ENCODE results near the gene PALD1.

The PALD1 gene

GRCh38 chr10:70568113-70568512 is 89.5 kb downstream of the PALD1 start:
- no peak overlapping the region for H3K9ac ChIP-seq
- no peaks in the 10 kb centered on the region for H3K27me3 ChIP-seq
- H3K4me2 ChIP-seq: no peak overlapping the region
- no peak overlapping the region for H3K4me3 ChIP-seq
- H3K4me1 ChIP-seq: peaks cover 15 to 64% (median 49%) of the 10 kb centered on the region in 10 experiments
- no peaks in the 10 kb centered on the region for H3K9me3 ChIP-seq (replicated peaks in 1 of 11)
- no peak for TF ChIP-seq Cebpa-rat (IDR thresholded peaks at IDR 0.05)
- H3K36me3 ChIP-seq: peaks cover 0 to 52% (median 17%) of the 10 kb centered on the region in 11 experiments; a peak in 14 of 22 replicates
- peaks cover 0 to 39% (median 0%) of the 10 kb centered on the region in 11 experiments; a peak in 4 of 22 replicates for H4K20me1 ChIP-seq
- no peak overlapping the region for H3K27ac ChIP-seq

DNA sequence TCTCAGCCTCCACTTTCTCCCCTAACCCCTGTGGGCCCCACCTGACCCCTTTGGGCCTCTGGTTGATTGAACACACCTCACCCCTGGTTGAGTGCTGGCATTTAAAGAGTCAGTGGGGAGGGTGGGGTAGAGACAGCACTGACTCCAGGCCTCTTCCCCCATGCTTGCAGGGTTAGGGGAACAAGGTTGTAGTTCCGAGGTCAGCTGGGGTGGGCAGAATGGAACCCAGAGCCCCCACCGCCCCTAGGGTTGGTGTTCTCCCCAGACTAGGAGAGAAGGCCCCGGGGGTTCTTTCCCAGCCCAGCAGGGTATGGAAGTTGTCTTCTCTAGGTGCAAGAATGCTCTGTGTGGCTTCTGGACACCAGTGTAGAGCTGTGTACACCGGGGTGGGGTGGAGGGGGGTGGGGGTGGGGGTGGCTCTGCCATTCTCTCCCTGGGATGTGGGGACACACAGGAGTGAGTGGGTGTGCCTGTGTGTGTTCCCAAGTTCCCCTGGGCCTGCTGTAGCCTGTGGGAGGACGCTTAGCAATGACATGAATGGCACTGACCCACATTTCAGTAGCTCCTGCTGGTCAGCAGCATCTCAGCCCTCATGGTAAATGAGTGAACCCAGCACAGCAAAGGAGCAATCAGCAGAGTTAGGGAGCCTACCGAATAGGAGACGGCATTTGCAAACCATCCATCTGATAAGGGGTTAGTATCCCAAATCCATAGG is 90.4 kb downstream of the PALD1 start:
- Histone ChIP-seq H3K4me2 (peak overlapping the region in 7 of 11 experiments; percentile 12 to 54 (median 27); a peak in 13 of 22 replicates), H3K9me3 (replicated peaks in 1 of 11) (no peaks in the 10 kb centered on the region), H3K36me3 (peaks cover 0 to 51% (median 17%) of the 10 kb centered on the region in 11 experiments; a peak in 14 of 22 replicates), H3K4me3 (no peak overlapping the region), H3K27me3 (no peaks in the 10 kb centered on the region), H3K4me1 (peaks cover 15 to 56% (median 41%) of the 10 kb centered on the region in 10 experiments), H4K20me1 (peaks cover 0 to 37% (median 0%) of the 10 kb centered on the region in 11 experiments; a peak in 4 of 22 replicates), H3K9ac (no peak overlapping the region), H3K27ac (no peak overlapping the region)
- no peak for TF ChIP-seq Cebpa-rat (IDR thresholded peaks at IDR 0.05)

- Histone ChIP-seq H4K20me1 (peaks cover 0 to 29% (median 0%) of the 10 kb centered on the region in 11 experiments; a peak in 5 of 22 replicates), H3K27me3 (no peaks in the 10 kb centered on the region), H3K4me2 (no peak overlapping the region), H3K4me1 (peaks cover 9 to 43% (median 28%) of the 10 kb centered on the region in 10 experiments), H3K9ac (no peak overlapping the region), H3K4me3 (no peak overlapping the region), H3K27ac (no peak overlapping the region), H3K36me3 (peaks cover 0 to 38% (median 13%) of the 10 kb centered on the region in 11 experiments; a peak in 11 of 22 replicates), H3K9me3 (replicated peaks in 1 of 11) (no peaks in the 10 kb centered on the region)
- TF ChIP-seq Cebpa-rat (IDR thresholded peaks at IDR 0.05): no peak
These were observed 92.7 kb downstream of the PALD1 start for GRCh38 chr10:70571236-70571635.

- H3K4me1 ChIP-seq: peaks cover 15 to 43% (median 29%) of the 10 kb centered on the region in 10 experiments
- H3K27ac ChIP-seq: no peak overlapping the region
- no peak overlapping the region for H3K4me2 ChIP-seq
- H3K27me3 ChIP-seq: no peaks in the 10 kb centered on the region
- no peak overlapping the region for H3K9ac ChIP-seq
- TF ChIP-seq Cebpa-rat (IDR thresholded peaks at IDR 0.05): no peak
- H3K9me3 ChIP-seq (replicated peaks in 1 of 11): no peaks in the 10 kb centered on the region
- peaks cover 0 to 28% (median 0%) of the 10 kb centered on the region in 11 experiments; a peak in 5 of 22 replicates for H4K20me1 ChIP-seq
- peaks cover 0 to 32% (median 9%) of the 10 kb centered on the region in 11 experiments; a peak in 10 of 22 replicates for H3K36me3 ChIP-seq
- no peak overlapping the region for H3K4me3 ChIP-seq
These were observed 93.3 kb downstream of the PALD1 start for GRCh38 chr10:70571636-70572439.

DNA sequence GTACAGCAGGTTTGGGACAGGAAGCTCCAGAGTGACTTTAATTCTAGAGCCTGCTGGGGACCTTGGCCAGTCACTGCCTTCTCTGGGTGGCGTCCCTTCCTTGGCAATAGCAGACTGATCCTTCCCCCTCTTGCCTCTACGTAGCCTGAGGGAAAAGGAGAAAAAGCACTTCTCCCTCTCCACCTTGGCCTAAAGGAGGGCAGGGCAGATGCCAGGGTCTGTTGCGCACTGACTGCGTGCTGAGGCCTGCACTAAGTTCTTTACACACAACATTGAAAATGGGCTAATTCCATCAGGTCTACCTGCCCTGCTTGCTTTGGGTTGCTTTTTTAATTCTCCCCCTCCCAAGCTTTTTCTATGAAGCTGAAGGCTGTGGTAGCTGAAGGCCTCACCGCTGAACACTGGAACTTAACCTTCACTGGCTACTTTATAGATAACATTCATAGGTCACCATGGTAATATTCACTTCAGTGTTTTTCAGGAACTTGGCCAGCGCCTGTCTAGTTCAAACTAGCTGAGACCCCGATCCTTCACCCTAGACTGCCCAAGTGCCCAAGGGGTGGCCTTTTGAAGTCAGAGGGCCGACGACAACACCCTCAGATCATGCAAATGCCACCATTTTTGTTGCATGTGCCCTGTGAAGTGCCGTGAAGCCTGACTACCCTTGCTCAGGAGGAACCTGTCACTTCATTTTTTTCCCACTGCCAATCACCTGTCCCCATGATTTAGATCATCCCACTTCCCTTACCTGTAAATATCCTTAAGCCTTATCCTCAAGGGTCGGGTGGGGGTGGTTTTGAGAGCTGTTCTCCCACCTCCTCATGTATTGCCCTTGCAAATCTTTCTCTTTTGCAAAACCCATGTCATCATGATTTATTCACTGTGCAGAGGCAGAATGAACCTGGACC is 95.3 kb downstream of the PALD1 start:
- Histone ChIP-seq H3K4me3 (no peak overlapping the region), H3K4me1 (peaks cover 32 to 45% (median 41%) of the 10 kb centered on the region in 10 experiments), H4K20me1 (peaks cover 0 to 21% (median 0%) of the 10 kb centered on the region in 11 experiments; a peak in 4 of 22 replicates), H3K9ac (no peak overlapping the region), H3K9me3 (replicated peaks in 1 of 11) (no peaks in the 10 kb centered on the region), H3K27me3 (no peaks in the 10 kb centered on the region), H3K4me2 (no peak overlapping the region), H3K36me3 (peaks cover 0 to 17% (median 3%) of the 10 kb centered on the region in 11 experiments; a peak in 5 of 22 replicates), H3K27ac (no peak overlapping the region)
- no peak for TF ChIP-seq Cebpa-rat (IDR thresholded peaks at IDR 0.05)

- peak overlapping the region in 5 of 11 experiments; percentile 12 to 67 (median 45); a peak in 4 of 22 replicates for H3K27ac ChIP-seq
- no peak for TF ChIP-seq Cebpa-rat (IDR thresholded peaks at IDR 0.05)
- H3K9ac ChIP-seq: no peak overlapping the region
- H3K4me2 ChIP-seq: peak overlapping the region; percentile 75 to 95 (median 85)
- no peak overlapping the region for H3K4me3 ChIP-seq
- peaks cover 0 to 8% (median 0%) of the 10 kb centered on the region in 11 experiments; a peak in 2 of 22 replicates for H3K36me3 ChIP-seq
- H3K27me3 ChIP-seq: no peaks in the 10 kb centered on the region
- no peaks in the 10 kb centered on the region for H3K9me3 ChIP-seq (replicated peaks in 1 of 11)
- H3K4me1 ChIP-seq: peaks cover 35 to 45% (median 41%) of the 10 kb centered on the region in 10 experiments
- H4K20me1 ChIP-seq: peaks cover 0 to 21% (median 0%) of the 10 kb centered on the region in 11 experiments; a peak in 4 of 22 replicates
These were observed 96.9 kb downstream of the PALD1 start for GRCh38 chr10:70575486-70575873.

DNA sequence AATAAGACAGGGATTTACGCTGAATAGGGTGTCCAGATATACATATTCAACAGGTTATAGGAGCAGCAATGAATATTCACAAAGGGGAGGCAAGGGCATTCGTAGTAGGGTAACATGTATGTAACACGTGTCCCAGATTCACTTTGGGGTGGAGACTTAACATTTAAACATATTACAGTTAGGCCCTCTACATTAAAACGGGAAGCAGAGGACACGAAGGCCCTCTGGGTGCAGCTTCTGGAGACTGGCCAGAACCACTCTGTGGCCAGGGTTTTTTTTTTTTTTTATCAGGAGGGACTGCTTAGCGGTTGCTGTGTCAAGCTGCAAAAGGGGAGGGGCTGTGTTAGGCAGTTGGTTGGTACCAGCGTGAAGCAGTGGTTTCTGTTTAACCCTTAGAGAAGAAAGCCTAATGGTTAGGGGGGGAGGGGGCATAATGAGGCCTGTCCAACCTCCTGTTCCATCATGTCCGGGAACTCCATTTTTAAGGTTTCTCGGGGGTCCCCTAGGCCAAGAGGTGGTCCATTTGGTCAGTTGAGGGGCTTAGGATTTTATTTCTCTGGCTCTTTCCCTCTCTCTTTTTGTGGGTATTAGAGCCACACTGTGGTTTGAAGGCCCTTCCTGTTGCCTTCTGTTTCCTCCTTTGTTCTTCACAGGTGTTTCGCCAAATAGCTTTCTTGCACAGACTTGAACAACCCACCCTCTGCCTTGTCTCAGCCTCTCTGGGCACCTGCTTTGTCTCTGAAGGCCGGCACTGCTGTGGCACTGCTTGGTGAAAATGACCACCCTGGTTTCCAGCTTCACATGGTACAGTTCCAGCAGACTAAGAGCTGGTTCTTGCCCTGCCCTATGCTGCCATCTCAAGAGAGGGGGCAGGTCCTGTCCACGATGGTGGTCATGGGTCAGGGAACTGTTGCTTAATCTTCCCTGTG is 97.6 kb downstream of the PALD1 start:
- H3K9me3 ChIP-seq (replicated peaks in 1 of 11): no peaks in the 10 kb centered on the region
- H3K4me1 ChIP-seq: peaks cover 35 to 45% (median 41%) of the 10 kb centered on the region in 10 experiments
- H3K9ac ChIP-seq: peak overlapping the region in 8 of 11 experiments; percentile 0 to 62 (median 24); a peak in 10 of 22 replicates
- H4K20me1 ChIP-seq: peaks cover 0 to 21% (median 0%) of the 10 kb centered on the region in 11 experiments; a peak in 4 of 22 replicates
- TF ChIP-seq Cebpa-rat (IDR thresholded peaks at IDR 0.05): peak in 1 of 11 experiments; percentile 27; a peak in 1 of 22 replicates
- H3K4me3 ChIP-seq: peak overlapping the region in 5 of 10 experiments; percentile 7 to 25 (median 14); a peak in 5 of 20 replicates
- peaks cover 0 to 2% (median 0%) of the 10 kb centered on the region in 11 experiments; a peak in 1 of 22 replicates for H3K36me3 ChIP-seq
- no peaks in the 10 kb centered on the region for H3K27me3 ChIP-seq
- peak overlapping the region; percentile 75 to 95 (median 85) for H3K4me2 ChIP-seq
- peak overlapping the region in 9 of 11 experiments; percentile 27 to 67 (median 45); a peak in 15 of 22 replicates for H3K27ac ChIP-seq
